Liver (tissue), 3 donors: ENCODE data around the gene MRTFB.

Source experiments
- JUND ChIP-seq, 2 donors: IDR thresholded peaks; 2 replicates each; pipeline ENCODE4 v1.6.1; 2016; ENCODE audit warnings: antibody characterized with exemption in 2 of 2
- MAX ChIP-seq: IDR thresholded peaks from 2 replicates; pipeline ENCODE4 v1.6.1; 2016; ENCODE audit warnings: antibody characterized with exemption
- NR2F2 ChIP-seq: IDR thresholded peaks from 2 replicates; pipeline ENCODE4 v1.6.1; 2016; ENCODE audit warnings: antibody characterized with exemption
- RAD21 ChIP-seq, 2 donors: IDR thresholded peaks; 2 replicates each; pipeline ENCODE4 v1.6.1; 2016; ENCODE audit warnings: antibody characterized with exemption in 2 of 2, mild to moderate bottlenecking in 2 of 2
- SP1 ChIP-seq: IDR thresholded peaks from 2 replicates; pipeline ENCODE4 v1.6.1; 2018; ENCODE audit warnings: antibody characterized with exemption, mild to moderate bottlenecking
- YY1 ChIP-seq: IDR thresholded peaks from 2 replicates; pipeline ENCODE4 v1.6.1; 2016; ENCODE audit warnings: antibody characterized with exemption, mild to moderate bottlenecking
- TF ChIP-seq, protein P1 (sequence below): fragments of 150-350 bp; IDR thresholded peaks from 2 replicates; pipeline ENCODE4 v1.5.1; 2017; ENCODE audit warnings: improper control_type of control experiment, low read depth, low read length; ENCODE audit not compliant: missing input control
- TF ChIP-seq, protein P2 (sequence below): IDR thresholded peaks from 2 replicates; pipeline ENCODE4 v1.6.1; 2016; ENCODE audit warnings: antibody characterized with exemption, mild to moderate bottlenecking
- TF ChIP-seq, protein P3 (sequence below): IDR thresholded peaks from 2 replicates; pipeline ENCODE4 v1.6.1; 2016; ENCODE audit warnings: antibody characterized with exemption
- donor health status: healthy.
- donor health status: healthy.

DNA sequence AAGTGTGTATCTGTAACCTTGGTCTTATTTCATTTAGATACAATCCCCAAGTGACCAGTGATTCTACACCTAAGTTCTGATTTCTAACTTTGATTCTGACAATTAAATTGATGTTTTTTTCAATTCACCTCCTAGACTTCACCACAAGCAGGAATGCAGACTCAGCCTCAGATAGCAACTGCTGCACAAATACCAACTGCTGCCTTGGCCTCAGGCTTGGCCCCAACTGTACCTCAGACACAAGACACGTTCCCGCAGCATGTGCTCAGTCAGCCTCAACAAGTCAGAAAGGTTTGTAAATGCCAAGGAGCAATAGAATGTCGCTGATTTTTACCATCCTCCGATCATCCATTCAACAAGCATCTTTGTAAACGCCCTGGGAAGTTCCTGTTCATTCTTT, 177.7 kb downstream of the MRTFB start:
- TF ChIP-seq, protein P1, sequence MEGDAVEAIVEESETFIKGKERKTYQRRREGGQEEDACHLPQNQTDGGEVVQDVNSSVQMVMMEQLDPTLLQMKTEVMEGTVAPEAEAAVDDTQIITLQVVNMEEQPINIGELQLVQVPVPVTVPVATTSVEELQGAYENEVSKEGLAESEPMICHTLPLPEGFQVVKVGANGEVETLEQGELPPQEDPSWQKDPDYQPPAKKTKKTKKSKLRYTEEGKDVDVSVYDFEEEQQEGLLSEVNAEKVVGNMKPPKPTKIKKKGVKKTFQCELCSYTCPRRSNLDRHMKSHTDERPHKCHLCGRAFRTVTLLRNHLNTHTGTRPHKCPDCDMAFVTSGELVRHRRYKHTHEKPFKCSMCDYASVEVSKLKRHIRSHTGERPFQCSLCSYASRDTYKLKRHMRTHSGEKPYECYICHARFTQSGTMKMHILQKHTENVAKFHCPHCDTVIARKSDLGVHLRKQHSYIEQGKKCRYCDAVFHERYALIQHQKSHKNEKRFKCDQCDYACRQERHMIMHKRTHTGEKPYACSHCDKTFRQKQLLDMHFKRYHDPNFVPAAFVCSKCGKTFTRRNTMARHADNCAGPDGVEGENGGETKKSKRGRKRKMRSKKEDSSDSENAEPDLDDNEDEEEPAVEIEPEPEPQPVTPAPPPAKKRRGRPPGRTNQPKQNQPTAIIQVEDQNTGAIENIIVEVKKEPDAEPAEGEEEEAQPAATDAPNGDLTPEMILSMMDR = no peak
- TF ChIP-seq, protein P2, sequence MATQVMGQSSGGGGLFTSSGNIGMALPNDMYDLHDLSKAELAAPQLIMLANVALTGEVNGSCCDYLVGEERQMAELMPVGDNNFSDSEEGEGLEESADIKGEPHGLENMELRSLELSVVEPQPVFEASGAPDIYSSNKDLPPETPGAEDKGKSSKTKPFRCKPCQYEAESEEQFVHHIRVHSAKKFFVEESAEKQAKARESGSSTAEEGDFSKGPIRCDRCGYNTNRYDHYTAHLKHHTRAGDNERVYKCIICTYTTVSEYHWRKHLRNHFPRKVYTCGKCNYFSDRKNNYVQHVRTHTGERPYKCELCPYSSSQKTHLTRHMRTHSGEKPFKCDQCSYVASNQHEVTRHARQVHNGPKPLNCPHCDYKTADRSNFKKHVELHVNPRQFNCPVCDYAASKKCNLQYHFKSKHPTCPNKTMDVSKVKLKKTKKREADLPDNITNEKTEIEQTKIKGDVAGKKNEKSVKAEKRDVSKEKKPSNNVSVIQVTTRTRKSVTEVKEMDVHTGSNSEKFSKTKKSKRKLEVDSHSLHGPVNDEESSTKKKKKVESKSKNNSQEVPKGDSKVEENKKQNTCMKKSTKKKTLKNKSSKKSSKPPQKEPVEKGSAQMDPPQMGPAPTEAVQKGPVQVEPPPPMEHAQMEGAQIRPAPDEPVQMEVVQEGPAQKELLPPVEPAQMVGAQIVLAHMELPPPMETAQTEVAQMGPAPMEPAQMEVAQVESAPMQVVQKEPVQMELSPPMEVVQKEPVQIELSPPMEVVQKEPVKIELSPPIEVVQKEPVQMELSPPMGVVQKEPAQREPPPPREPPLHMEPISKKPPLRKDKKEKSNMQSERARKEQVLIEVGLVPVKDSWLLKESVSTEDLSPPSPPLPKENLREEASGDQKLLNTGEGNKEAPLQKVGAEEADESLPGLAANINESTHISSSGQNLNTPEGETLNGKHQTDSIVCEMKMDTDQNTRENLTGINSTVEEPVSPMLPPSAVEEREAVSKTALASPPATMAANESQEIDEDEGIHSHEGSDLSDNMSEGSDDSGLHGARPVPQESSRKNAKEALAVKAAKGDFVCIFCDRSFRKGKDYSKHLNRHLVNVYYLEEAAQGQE = no peak
- TF ChIP-seq SP1 (no peak), MAX (no peak), RAD21 (IDR thresholded peaks at IDR 0.05) (no peak), JUND (IDR thresholded peaks at IDR 0.05) (no peak), NR2F2 (no peak), YY1 (no peak)
- TF ChIP-seq, protein P3, sequence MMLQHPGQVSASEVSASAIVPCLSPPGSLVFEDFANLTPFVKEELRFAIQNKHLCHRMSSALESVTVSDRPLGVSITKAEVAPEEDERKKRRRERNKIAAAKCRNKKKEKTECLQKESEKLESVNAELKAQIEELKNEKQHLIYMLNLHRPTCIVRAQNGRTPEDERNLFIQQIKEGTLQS = no peak
